ENCODE measurements around the gene BARX1. TPM values are rescaled to one million over a fixed set of nuclear protein-coding genes. Genes with fewer than 3 reads are reported as not detected.

The BARX1 gene
- polyA plus RNA-seq, 1 donor from 2014 or later, result not detected

GRCh38 chr9:93949073-93949693 lies 6.0 kb downstream of the BARX1 start:
- peaks cover 99% of the 10 kb centered on the region for H3K27me3 ChIP-seq (ENCODE audit: insufficient read depth, low read depth, low read length)
- H3F3A ChIP-seq (ENCODE audit: insufficient read depth, low read length, poor library complexity, severe bottlenecking), result no peaks in the 10 kb centered on the region
- no peaks in the 10 kb centered on the region for H3K9me2 ChIP-seq (ENCODE audit: insufficient read depth, low read length)
- H3K4me3 ChIP-seq (ENCODE audit: low read length), result peak overlapping the region; percentile 16
- no peaks in the 10 kb centered on the region for H4K20me1 ChIP-seq (ENCODE audit: insufficient read depth)
- no peak overlapping the region for H2AFZ ChIP-seq (ENCODE audit: low read depth, low read length)
- TF ChIP-seq EZH2 (IDR thresholded peaks at IDR 0.05; ENCODE audit: borderline replicate concordance, insufficient read depth, low read length, poor library complexity, severe bottlenecking) (peak; percentile 45), RAD21 (conservative IDR thresholded peaks at IDR 0.05) (no peak)
- TF ChIP-seq, protein P1, sequence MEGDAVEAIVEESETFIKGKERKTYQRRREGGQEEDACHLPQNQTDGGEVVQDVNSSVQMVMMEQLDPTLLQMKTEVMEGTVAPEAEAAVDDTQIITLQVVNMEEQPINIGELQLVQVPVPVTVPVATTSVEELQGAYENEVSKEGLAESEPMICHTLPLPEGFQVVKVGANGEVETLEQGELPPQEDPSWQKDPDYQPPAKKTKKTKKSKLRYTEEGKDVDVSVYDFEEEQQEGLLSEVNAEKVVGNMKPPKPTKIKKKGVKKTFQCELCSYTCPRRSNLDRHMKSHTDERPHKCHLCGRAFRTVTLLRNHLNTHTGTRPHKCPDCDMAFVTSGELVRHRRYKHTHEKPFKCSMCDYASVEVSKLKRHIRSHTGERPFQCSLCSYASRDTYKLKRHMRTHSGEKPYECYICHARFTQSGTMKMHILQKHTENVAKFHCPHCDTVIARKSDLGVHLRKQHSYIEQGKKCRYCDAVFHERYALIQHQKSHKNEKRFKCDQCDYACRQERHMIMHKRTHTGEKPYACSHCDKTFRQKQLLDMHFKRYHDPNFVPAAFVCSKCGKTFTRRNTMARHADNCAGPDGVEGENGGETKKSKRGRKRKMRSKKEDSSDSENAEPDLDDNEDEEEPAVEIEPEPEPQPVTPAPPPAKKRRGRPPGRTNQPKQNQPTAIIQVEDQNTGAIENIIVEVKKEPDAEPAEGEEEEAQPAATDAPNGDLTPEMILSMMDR (IDR thresholded peaks at IDR 0.05; ENCODE audit: poor library complexity, severe bottlenecking), result peak; percentile 15
- H3K4me2 ChIP-seq (ENCODE audit: low read length), result no peak overlapping the region
- no peaks in the 10 kb centered on the region for H3K36me3 ChIP-seq (ENCODE audit: insufficient read depth, low read length)
- H3K9ac ChIP-seq (ENCODE audit: low read length), result no peak overlapping the region
- no peaks in the 10 kb centered on the region for H3K79me2 ChIP-seq (replicated peaks; ENCODE audit: insufficient read depth, low read length)
- peaks cover 3% of the 10 kb centered on the region for H3K9me3 ChIP-seq (ENCODE audit: low read length)
- no peak overlapping the region for H3K27ac ChIP-seq (ENCODE audit: low read length)

DNA sequence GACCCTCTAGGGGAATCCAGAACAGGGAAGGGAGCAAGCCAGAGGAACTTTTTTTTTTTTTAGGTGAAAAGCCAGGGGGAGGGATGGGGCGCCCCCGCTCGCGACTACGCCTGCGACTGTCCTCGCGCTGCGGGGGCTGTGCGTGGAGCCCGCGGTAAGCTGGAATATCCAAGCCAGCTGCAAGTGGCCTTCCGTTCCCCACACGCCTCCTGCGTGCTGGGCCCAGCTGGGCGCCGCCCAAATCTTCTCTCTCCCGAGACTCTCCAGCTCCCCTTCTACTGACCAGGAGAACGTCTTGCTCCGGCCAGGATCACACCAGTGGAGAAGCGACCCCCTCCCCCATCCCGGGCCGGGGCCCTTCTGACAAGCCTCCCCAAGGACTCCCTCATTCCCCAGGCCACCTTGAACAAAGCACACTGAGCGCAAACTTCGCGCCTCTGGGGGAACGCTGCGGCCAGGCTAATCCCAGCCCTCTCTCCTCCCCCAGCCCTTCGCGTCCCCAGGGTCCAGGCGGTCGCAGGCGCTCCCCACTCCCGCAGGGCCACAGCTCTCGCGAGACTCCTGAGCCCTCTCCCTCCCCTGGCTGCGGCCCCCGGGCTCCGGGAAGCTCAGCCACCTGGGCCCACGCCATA lies 6.6 kb downstream of the BARX1 start:
- H3K36me3 ChIP-seq (ENCODE audit: insufficient read depth, low read length), result no peaks in the 10 kb centered on the region
- peaks cover 3% of the 10 kb centered on the region for H3K9me3 ChIP-seq (ENCODE audit: low read length)
- peaks cover 97% of the 10 kb centered on the region for H3K27me3 ChIP-seq (ENCODE audit: insufficient read depth, low read depth, low read length)
- TF ChIP-seq, protein P1 (IDR thresholded peaks at IDR 0.05; ENCODE audit: poor library complexity, severe bottlenecking), result no peak
- TF ChIP-seq EP300 (conservative IDR thresholded peaks at IDR 0.05; ENCODE audit: poor library complexity, severe bottlenecking) (no peak), TAF1 (IDR thresholded peaks at IDR 0.05; ENCODE audit: low read depth) (no peak), POLR2AphosphoS5 (IDR thresholded peaks at IDR 0.05) (no peak), EZH2 (IDR thresholded peaks at IDR 0.05; ENCODE audit: borderline replicate concordance, insufficient read depth, low read length, poor library complexity, severe bottlenecking) (no peak), REST (IDR thresholded peaks at IDR 0.05; ENCODE audit: borderline replicate concordance) (no peak)
- H3F3A ChIP-seq (ENCODE audit: insufficient read depth, low read length, poor library complexity, severe bottlenecking), result no peaks in the 10 kb centered on the region
- no peak overlapping the region for H3K4me2 ChIP-seq (ENCODE audit: low read length)
- H2AFZ ChIP-seq (ENCODE audit: low read depth, low read length), result no peak overlapping the region
- no peaks in the 10 kb centered on the region for H4K20me1 ChIP-seq (ENCODE audit: insufficient read depth)
- no peaks in the 10 kb centered on the region for H3K79me2 ChIP-seq (replicated peaks; ENCODE audit: insufficient read depth, low read length)
- H3K27ac ChIP-seq (ENCODE audit: low read length), result no peak overlapping the region
- peak overlapping the region; percentile 16 for H3K4me3 ChIP-seq (ENCODE audit: low read length)
- H3K9me2 ChIP-seq (ENCODE audit: insufficient read depth, low read length), result no peaks in the 10 kb centered on the region
- H3K9ac ChIP-seq (ENCODE audit: low read length), result no peak overlapping the region

All from neural cell (in vitro differentiated cells).